Erythroblast (primary cell): ENCODE results near the gene ADORA2A.

Experiments
- GATA1 ChIP-seq: IDR thresholded peaks from 2 replicates; pipeline ENCODE4 v1.6.1; 2011; ENCODE audit warnings: low read depth, mild to moderate bottlenecking, control low read depth, low read length, moderate library complexity
- POLR2A ChIP-seq: IDR thresholded peaks from 2 replicates; pipeline ENCODE4 v1.6.1; 2011; ENCODE audit warnings: mild to moderate bottlenecking, low read length

DNA sequence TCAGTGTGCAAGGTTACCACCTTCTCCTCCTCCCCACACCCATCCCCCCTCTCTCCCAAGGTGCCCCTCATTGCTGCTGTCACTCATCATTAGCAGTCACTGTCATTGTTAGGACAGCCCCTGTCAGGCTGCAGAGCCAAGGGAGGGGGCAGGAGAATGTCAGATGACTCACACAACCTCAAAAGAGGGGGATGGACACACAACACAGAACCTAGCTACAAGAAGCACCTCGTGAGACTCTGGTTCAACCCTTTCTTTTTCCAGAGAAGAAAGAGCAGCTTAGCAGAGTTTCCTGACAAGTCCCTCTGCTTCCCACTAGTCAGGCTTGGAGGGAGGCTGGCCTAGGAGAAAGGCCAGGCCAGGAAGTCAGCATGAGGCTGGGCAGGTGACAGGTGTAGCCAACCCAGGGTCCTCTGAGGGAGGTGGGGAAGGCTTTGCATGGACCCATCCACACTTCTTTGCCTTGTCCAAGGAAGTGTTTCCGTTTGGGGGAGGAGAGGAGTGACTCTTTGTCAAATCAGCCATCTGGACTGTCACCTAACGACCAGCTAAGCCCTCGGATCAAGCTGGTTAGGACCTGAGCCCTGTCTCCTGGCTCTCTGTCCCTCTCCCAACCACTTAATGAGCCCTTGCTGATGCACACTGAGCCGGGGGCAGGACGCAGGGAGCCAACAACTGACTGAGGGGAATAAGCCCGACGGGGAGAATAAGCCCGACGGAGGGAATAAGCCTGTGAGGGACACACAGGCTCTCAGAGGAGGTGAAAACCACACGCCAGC is 18.3 kb downstream of the ADORA2A start:
- TF ChIP-seq POLR2A (no peak), GATA1 (no peak)
